BLaER1 (cell line): ENCODE measurements around the gene PACRGL.

Experiments used
- H3K27ac ChIP-seq: shearing (Covaris generic); formaldehyde crosslinking; 2 replicates; pipeline ENCODE4 v1.8.1; 2022
- H3K27me3 ChIP-seq: shearing (Covaris generic); formaldehyde crosslinking; 2 replicates; pipeline ENCODE4 v1.8.1; 2022
- H3K36me3 ChIP-seq: shearing (Covaris generic); formaldehyde crosslinking; 2 replicates; pipeline ENCODE4 v1.8.1; 2022
- H3K4me1 ChIP-seq: shearing (Covaris generic); formaldehyde crosslinking; 2 replicates; pipeline ENCODE4 v1.8.1; 2022
- H3K4me2 ChIP-seq: shearing (Covaris generic); formaldehyde crosslinking; 2 replicates; pipeline ENCODE4 v1.8.1; 2022
- H3K4me3 ChIP-seq: shearing (Covaris generic); formaldehyde crosslinking; 2 replicates; pipeline ENCODE4 v1.8.1; 2022
- H3K9ac ChIP-seq: shearing (Covaris generic); formaldehyde crosslinking; 2 replicates; pipeline ENCODE4 v1.8.1; 2022
- H3K9me3 ChIP-seq: shearing (Covaris generic); formaldehyde crosslinking; 2 replicates; pipeline ENCODE4 v1.8.1; 2022
- H4K20me1 ChIP-seq: shearing (Covaris generic); formaldehyde crosslinking; 2 replicates; pipeline ENCODE4 v1.8.1; 2022
- Cebpa-rat ChIP-seq: shearing (Covaris generic); IDR thresholded peaks from 2 replicates; pipeline ENCODE4 v1.8.1; 2022

Gene PACRGL

DNA sequence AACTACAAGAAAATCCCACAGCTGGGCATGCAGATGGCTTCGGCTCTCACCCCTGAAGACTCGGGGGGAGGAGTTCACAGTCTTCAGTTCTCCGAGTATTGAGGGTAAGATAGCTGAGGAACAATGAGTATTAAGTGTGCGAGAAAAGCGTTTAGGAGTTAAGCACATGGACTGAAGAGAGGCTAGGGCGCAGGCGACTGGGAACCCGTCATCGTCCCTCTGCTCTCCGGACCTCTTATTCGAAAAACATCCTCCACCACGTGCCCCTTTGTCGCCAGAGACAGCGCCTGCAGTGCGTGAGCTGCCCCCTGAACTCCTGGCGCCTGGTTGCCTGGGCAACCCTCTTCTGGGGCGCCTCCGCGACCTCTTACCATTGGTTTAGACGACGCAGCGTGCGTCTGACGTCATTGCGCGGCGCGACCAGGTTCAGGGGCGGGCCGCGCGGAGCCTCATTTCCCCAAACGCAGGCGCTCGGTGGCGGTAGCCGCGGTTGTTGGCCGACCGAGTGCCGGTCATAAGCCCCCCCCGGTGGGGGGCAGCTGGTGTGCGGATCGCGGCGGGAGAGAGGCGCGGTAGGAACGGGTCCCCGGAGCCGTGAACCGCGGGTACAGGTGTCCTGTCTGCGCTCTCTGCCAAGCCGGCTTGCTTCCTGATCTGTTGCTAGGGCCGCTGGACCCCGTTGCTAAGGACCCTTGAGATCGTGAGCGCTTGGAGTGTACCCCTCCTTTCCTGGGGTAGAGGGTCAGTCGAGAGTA, at the start of gene PACRGL:
PACRGL (plus strand) TSS at position 452 of the 755 bp plus-strand sequence. CDS start 4,024 bp downstream, outside the sequence.
- Histone ChIP-seq H3K4me1 (peaks cover 19% of the 10 kb centered on the region), H3K9me3 (no peaks in the 10 kb centered on the region), H3K4me2 (peak within 1 kb of the TSS; percentile 86), H3K27me3 (no peaks in the 10 kb centered on the region), H4K20me1 (no peaks in the 10 kb centered on the region), H3K4me3 (peak within 1 kb of the TSS; percentile 80), H3K36me3 (peaks cover 11% of the 10 kb centered on the region), H3K9ac (peak within 1 kb of the TSS; percentile 80), H3K27ac (peak within 1 kb of the TSS; percentile 70)
- TF ChIP-seq Cebpa-rat = no peak

DNA sequence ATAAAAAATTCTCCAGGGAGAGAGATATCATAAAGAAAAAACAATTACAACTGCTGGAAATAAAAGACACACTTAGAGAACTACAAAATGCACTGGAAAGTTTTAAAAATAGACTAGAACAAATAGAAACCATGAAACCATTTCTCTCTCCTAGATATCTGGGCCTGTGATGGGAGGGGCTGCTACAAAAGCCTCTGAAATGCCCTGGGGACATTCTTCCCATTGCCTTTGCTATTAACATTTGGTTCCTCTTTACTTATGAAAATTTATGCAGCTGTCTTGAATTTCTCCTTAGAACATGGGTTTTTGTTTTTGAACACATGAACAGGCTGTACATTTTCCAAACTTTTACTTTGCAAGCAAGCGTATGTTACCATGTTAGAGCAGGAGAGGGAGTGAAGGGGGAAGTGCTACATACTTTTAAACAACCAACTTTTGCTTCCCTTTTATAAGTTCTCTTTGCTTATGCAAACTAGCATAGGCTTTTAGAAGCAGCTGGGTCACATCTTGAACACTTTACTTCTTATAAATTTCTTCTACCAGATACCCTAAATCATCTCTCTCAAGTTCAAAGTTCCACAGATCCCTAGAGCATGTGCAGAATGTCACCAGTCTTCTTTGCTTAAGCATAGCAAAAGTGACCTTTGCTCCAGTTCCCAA, 47.9 kb upstream of the PACRGL start:
- Histone ChIP-seq H3K9ac (no peak overlapping the region), H3K27ac (no peak overlapping the region), H3K4me3 (no peak overlapping the region), H3K27me3 (no peaks in the 10 kb centered on the region), H3K9me3 (peaks cover 16% of the 10 kb centered on the region), H3K4me2 (no peak overlapping the region), H3K36me3 (no peaks in the 10 kb centered on the region), H4K20me1 (no peaks in the 10 kb centered on the region), H3K4me1 (no peaks in the 10 kb centered on the region)
- TF ChIP-seq Cebpa-rat = no peak

DNA sequence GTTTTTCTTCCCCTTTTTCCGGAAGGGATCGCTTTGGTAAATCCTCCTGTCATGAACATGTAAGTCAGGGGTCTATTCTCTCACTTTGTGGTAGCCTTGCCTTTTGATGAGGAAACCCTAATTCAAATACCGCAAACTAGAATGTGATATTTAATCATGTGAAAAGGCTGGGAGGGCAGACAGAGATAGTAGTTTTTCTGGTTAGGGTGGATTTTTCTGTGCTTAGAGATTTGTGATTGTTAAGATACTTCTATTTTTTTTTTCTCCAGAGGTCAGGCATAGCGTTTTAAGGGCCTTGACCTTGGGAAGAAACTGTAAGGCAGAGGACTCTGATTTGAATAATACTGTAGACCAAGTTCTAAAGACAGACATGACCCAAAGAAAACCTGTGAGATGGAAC, 41.8 kb upstream of the PACRGL start:
- H3K4me3 ChIP-seq = no peak overlapping the region
- no peak for TF ChIP-seq Cebpa-rat
- H3K9ac ChIP-seq = no peak overlapping the region
- no peaks in the 10 kb centered on the region for H3K27me3 ChIP-seq
- H4K20me1 ChIP-seq = no peaks in the 10 kb centered on the region
- H3K36me3 ChIP-seq = no peaks in the 10 kb centered on the region
- H3K27ac ChIP-seq = no peak overlapping the region
- H3K4me1 ChIP-seq = no peaks in the 10 kb centered on the region
- no peak overlapping the region for H3K4me2 ChIP-seq
- no peaks in the 10 kb centered on the region for H3K9me3 ChIP-seq

DNA sequence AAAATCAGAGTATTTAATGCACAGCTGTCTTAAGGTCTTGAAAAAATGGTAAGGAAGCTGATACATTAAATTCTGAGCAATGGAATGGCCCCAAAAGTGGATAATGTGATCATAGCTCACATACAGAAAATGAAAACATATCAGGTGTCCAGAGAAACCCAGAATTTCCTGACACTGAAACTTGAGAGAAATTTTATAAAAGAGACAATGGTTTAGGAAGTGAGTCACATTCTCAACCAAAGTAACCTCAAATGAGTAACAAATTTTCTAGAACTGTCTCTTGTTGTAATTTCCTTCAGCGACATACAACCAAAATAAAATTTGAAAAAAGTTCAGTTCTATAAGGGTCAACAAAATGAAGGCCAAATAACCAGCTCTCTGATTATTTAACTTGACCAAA, 37.4 kb upstream of the PACRGL start:
- Histone ChIP-seq H3K36me3 (no peaks in the 10 kb centered on the region), H3K27ac (no peak overlapping the region)

DNA sequence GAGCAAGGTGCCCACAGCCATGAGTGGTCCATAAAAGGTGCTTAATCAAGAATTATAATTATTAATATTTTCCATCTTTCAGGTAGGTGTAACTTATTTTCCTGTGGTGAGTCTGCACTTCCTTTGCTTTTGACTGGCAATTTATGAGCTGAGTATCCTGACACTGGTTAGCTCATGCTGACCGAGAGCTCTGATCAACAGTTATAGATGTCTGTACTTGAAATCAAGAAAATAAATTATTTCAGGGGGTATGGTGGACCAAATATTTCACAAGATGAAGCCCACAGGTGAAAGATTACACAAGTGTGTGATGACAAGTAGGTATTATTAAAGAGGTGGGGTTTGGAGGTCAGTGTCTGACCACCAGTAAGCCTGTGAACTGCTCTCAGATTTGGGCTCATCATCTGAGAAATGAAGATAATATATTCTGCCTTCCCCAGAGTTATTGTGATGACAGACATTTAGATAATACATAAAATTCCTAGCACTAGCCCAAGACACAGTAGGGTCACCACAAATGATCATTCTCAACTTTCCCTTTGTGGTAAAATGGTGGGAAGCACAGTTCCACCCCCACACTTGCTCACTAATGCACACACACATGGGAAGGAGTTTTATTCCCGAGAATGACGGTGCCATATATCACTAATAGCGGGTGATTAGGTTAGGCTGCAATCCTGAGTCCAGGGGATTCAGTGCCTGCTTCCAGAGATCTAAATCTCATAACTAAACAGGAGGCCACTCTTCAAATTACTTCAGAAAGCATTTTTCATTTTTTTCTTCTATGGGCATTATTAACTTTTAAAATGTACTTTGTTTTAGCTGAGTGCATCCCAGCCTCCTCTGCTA, 34.0 kb upstream of the PACRGL start:
- H3K9me3 ChIP-seq = no peaks in the 10 kb centered on the region
- no peaks in the 10 kb centered on the region for H4K20me1 ChIP-seq
- no peak overlapping the region for H3K4me2 ChIP-seq
- H3K9ac ChIP-seq = no peak overlapping the region
- TF ChIP-seq Cebpa-rat = no peak
- H3K27ac ChIP-seq = no peak overlapping the region
- no peaks in the 10 kb centered on the region for H3K27me3 ChIP-seq
- no peaks in the 10 kb centered on the region for H3K36me3 ChIP-seq
- H3K4me3 ChIP-seq = no peak overlapping the region
- H3K4me1 ChIP-seq = no peaks in the 10 kb centered on the region

More for the DNA sequence above, 37.4 kb upstream of the PACRGL start:
- no peak overlapping the region for H3K4me2 ChIP-seq
- H3K9me3 ChIP-seq = no peaks in the 10 kb centered on the region
- no peaks in the 10 kb centered on the region for H3K27me3 ChIP-seq
- no peak overlapping the region for H3K4me3 ChIP-seq
- H3K9ac ChIP-seq = no peak overlapping the region
- no peaks in the 10 kb centered on the region for H3K4me1 ChIP-seq
- no peaks in the 10 kb centered on the region for H4K20me1 ChIP-seq
- TF ChIP-seq Cebpa-rat = no peak

DNA sequence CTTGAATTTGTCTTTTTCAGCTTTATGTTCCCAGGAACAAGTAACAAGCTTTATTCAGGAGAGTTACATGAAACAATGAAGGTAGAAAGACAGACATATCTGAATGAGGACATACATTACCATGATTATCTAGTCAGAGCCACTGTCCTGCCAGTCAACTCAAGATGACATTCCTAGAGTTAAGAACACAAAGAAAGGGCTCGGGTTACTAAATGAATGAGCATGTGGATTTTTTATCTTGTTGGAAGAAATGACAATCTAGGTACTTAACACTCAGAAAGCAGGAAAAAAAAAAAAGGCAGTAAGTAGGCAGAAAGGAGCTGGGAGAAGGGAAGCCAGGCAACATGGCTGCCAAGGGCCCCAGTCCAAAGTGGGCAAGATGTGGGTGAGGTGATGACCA, 28.0 kb upstream of the PACRGL start:
- no peak overlapping the region for H3K27ac ChIP-seq
- H3K27me3 ChIP-seq = no peaks in the 10 kb centered on the region
- no peak overlapping the region for H3K4me2 ChIP-seq
- H3K4me1 ChIP-seq = no peaks in the 10 kb centered on the region
- H3K9ac ChIP-seq = no peak overlapping the region
- H3K36me3 ChIP-seq = no peaks in the 10 kb centered on the region
- no peak for TF ChIP-seq Cebpa-rat
- H3K9me3 ChIP-seq = no peaks in the 10 kb centered on the region
- H4K20me1 ChIP-seq = no peaks in the 10 kb centered on the region
- no peak overlapping the region for H3K4me3 ChIP-seq

DNA sequence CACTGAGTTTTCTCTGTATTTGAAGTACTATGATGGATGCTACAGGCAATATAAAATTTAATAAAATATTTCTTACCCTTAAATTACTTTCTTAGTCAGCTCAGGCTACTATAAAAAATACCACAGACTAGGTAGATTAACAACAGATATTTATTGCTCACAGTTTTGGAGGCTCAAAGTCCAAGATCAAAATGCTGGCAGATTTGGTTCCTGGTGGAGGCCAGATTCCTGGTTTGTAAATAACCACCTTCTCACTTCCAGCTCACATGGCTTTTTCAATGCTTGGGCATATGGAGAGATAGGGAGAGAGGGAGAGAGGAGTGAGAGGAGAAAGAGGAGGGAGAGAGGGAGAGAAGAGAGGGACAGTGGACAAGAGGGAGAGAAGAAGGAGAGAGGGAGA, 24.5 kb upstream of the PACRGL start:
- Histone ChIP-seq H3K9ac (no peak overlapping the region), H3K4me2 (no peak overlapping the region), H3K4me3 (no peak overlapping the region), H4K20me1 (no peaks in the 10 kb centered on the region), H3K9me3 (no peaks in the 10 kb centered on the region), H3K27me3 (no peaks in the 10 kb centered on the region), H3K4me1 (no peaks in the 10 kb centered on the region), H3K27ac (no peak overlapping the region), H3K36me3 (no peaks in the 10 kb centered on the region)
- TF ChIP-seq Cebpa-rat = no peak

DNA sequence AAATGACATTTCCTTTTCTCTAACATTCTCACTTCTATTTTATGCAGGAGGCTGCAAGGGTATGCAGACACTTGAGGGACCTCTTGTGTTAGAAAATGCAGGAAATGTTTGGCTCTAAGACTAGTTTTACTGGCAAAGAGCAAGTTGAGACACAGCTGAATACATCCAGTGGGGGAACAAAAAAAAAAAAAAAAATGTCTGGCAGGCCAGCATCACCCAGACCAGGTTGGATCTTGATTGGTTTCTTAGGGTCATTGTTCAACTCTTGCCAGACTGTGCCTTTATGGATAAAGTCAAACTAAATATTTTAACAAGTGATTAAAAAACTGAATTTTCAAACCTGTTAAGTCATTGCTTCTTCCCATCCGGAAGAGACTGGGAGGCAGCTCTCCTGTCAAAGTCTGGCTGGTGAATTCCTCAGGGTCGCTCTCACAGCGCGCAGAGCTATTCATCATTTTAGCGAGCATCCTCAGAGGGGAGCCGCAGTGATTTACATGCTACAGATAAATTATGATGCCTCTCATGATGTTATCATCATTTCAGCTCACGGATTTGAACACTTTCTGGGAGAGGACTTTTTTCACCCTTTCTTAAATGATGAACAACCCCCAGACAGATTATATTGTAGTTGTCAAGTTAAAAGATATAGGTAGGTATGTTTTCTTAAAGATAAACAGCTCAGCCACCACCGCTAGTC, 23.6 kb upstream of the PACRGL start:
- TF ChIP-seq Cebpa-rat = no peak
- H3K36me3 ChIP-seq = no peaks in the 10 kb centered on the region
- H4K20me1 ChIP-seq = no peaks in the 10 kb centered on the region
- H3K9ac ChIP-seq = no peak overlapping the region
- H3K27me3 ChIP-seq = no peaks in the 10 kb centered on the region
- H3K9me3 ChIP-seq = no peaks in the 10 kb centered on the region
- no peaks in the 10 kb centered on the region for H3K4me1 ChIP-seq
- no peak overlapping the region for H3K27ac ChIP-seq
- no peak overlapping the region for H3K4me3 ChIP-seq
- H3K4me2 ChIP-seq = no peak overlapping the region

DNA sequence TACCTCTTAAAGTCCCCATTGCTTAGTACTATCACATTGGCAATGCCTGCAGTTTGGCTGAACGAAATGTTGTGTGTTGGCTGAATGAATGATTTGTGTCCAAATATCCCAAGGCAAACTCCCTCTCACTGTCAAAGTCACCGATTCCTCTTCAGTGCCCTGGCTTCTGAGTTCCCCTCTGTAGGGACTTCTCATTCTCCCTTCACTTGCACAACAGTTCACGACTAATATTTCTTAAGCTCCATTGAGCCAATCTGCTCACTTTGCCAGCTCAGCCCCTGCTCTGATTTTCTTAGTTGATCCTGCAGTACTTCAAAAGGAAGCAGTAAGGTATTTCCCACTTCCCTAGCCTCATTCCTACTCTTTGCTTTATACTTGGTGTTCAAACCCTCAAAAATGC, 21.9 kb upstream of the PACRGL start:
- Histone ChIP-seq H3K9ac (no peak overlapping the region), H3K36me3 (no peaks in the 10 kb centered on the region), H3K4me3 (no peak overlapping the region), H3K9me3 (no peaks in the 10 kb centered on the region), H3K27ac (no peak overlapping the region), H3K27me3 (no peaks in the 10 kb centered on the region), H3K4me2 (no peak overlapping the region), H3K4me1 (no peaks in the 10 kb centered on the region), H4K20me1 (no peaks in the 10 kb centered on the region)
- no peak for TF ChIP-seq Cebpa-rat
